HG02610 (cell line): Measurements from ENCODE around the gene RNU11.
"Not testable (repeated sequence)": the region's sequence is repeated elsewhere in the genome, so short reads cannot be mapped to it uniquely, and the experiment has no call there.

Source experiments
- ATAC-seq: cut with Tn5 transposase; IDR thresholded peaks from one replicate; pipeline ENCODE4 v1.9.1; 2021; ENCODE audit warnings: mild to moderate bottlenecking, moderate library complexity; ENCODE audit not compliant: unreplicated experiment

The RNU11 gene

GRCh38 chr1:28648474-28649198 lies at the start of gene RNU11:
RNU11 (plus strand) TSS chr1:28648600.
- ATAC-seq: peak; percentile 70

GRCh38 chr1:28601696-28602095 lies 46.7 kb upstream of the RNU11 start:
- ATAC-seq: no peak

- ATAC-seq: no peak
These were observed 45.6 kb upstream of the RNU11 start for GRCh38 chr1:28602536-28603439.

DNA sequence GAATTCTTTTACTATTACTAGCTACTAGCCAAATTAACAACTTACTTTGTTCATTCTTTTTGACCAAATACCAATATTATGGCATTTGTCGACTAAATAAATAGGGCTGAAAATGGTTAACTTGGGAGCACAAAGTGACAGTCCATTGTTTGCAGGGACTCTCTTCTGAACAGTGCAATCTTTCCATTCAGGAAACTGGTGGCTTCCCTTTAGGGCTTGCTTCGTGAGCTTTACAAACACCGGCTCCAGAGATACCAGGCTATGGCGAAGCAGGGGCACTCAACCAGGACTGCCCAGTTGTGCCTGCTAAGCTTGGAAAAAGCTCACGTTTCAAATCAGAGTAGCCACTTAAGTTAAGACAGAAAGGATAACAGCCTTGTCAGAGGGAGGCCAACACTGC lies 44.0 kb upstream of the RNU11 start:
- ATAC-seq: no peak

DNA sequence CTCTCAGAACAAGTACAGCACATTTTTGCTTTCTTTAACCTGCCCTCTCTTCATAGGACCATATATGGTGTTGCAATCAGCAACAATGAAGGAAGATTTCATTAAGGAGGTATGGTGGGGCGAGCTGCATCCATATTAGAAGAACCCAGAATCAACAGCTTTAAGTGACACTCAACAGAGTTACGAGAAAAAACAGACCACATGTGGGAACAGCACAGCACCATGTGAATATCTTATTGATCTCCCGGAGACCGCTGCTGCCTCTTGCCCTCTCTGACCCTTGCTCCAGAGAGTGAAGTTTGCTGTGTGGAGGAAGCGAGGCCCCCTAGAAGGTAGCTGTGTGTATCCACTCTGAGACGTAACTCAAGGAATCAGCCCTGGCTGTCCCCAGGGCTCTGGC lies 43.4 kb upstream of the RNU11 start:
- ATAC-seq: no peak

DNA sequence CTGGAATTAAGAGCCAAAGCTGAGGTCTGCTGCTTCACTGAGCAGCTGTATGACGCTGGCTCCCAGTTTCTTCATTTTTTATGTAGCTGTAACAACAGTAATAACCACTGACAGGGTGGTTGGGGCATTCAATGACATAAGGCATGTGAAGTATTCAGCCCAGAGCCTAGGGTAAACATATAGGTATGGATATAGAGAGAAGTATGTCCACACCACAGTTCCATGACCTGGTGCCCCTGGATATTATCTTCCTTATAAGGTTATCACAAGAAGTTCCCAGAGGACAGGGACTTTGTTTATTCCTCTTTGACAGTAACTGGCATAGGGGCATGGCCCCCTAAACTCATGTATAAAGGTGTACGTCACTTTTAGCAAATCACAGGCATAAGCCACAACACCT lies 41.6 kb upstream of the RNU11 start:
- ATAC-seq: no peak

DNA sequence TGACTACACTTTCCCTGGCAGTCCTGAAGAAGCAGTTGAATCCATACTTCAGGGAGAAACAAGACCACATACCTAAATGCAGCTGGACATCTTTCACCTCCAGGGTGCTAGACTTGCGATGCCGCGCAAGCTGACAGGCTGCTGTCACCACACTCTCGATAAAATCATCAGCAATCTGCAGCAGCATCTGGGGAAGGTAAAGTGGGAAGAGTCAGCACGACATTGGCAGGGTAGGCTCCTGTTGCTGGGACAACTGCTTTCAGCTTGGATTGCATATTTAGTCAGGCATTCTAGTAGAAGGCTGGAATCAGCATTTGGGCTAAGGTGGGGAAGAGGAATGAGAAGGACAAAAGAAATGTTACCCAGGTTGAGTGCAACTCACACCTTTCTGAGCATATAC lies 35.2 kb upstream of the RNU11 start:
- ATAC-seq: no peak

DNA sequence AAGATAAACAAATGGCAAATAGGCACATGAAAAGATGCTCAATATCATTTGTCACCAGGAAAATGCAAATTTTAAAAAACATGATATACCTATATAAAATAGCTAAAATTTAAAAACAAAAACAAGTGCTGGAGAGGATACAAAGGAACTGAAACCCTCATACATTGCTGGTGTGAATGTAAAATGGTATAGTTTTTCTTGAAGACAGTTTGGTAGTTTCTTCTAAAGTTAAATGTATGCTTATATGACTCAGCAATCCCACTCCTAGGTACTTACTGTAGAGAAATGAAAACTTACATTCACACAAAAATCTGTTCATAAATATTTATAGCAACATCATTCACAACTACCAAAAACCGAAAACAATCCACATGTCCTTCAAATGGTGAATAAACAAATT lies 16.7 kb upstream of the RNU11 start:
- no peak for ATAC-seq

DNA sequence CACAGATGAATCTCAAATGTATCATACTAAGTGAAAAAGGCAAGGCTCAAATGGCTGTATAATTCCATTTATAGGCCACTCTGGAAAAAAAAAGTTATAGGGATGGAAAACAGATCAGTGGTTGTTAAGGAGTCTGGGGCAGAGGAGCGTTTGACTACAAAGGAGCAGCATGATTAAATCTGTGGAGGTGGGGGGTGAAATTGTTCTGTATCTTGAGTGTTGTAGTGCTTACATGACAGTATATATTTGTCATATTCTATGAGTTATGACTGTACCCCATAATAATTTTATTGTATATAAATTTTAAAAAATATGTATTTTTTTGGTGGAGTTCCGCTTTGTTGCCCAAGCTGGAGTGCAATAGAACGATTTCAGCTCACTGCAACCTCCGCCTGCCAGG lies 15.8 kb upstream of the RNU11 start:
- no peak for ATAC-seq

- ATAC-seq: no peak
These were observed 7.6 kb upstream of the RNU11 start for GRCh38 chr1:28640766-28641165.

DNA sequence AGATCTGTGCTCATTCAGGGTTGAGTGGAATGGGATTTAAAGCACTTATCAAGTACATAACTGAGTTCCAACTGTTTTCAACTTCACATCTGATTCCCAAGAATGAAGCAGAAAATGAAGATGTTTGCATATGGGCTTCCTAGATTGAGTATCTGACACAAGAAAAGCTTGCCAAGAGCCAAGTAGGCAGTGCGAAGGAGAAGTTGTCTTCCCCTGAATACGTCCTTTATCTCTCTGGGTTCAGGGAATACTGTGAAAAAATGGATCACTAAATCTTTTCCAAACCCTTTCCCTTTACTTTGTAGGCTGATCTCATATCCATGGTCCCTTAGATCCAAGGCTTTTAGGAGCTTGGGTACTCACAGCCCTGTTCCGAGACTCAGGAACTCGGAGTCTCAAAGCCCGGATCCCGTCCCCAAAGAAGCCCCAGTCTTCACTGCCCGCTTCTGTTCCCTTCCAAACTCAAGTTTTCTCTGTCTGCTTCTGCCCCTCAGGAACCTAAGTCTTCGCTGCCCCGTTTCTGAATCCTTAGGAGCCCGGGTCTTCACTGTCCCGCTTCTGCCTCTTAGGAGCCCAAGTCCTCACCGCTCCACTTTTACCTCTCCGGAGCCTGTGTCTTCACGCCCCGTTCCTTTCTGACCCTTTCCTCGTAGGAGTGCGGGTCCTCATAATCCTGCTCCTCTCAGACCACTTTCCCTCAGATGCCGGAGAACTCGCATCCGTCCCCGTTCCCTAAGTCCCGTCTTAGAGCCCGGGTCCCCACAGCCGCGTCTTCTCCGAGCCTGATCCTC lies 6.1 kb upstream of the RNU11 start:
- ATAC-seq: no peak

DNA sequence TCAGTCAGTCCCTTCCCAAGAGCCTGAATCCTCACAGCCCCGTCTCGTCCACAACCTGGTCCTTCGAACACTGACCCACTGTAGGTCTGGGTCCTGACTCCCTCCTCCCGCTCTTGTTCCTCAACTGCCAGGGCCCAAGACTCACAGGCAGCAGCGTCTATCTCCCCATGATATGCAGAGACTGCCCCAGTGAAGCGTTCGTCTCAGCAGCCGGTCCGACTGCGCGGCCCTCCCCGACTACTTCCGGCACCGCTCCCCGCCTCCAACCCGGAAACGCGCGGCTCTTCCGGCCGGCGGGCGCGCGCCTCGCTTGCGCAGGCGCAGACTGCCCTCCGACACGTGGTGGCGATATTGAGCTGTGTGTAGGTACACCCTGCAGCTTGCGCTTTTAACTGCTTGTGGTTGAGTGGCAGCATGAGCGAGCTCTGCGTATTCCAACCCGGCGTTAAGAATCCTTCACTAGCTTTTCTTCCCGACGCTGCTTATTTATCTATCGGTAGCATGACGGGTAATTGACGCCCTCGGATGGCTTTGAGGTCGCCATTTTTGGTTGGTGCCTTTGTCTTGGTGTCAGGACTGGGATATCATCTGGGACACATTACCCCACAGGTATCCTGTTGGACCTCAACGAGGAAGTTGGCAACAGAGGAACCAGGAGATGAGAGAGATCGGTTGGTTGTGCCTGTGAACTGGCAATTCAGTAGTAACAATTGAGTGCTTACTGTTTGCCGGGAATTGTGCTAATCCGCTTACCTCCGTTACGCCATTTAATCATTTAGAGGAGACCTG lies 5.4 kb upstream of the RNU11 start, which contains the start of gene TAF12:
TAF12 (minus strand) TSS at position 221 of the 789 bp plus-strand sequence. CDS start 20,986 bp downstream, outside the sequence.
- peak; percentile 76 for ATAC-seq

GRCh38 chr1:28644494-28644893 lies 3.9 kb upstream of the RNU11 start:
- no peak for ATAC-seq

- ATAC-seq: not testable (repeated sequence)
These were observed 3.0 kb upstream of the RNU11 start for GRCh38 chr1:28645406-28645805.

- ATAC-seq: no peak
These were observed 2.4 kb upstream of the RNU11 start for GRCh38 chr1:28646040-28646439.

- ATAC-seq: peak; percentile 61
These were observed 359 bp upstream of the RNU11 start for GRCh38 chr1:28648008-28648473.

DNA sequence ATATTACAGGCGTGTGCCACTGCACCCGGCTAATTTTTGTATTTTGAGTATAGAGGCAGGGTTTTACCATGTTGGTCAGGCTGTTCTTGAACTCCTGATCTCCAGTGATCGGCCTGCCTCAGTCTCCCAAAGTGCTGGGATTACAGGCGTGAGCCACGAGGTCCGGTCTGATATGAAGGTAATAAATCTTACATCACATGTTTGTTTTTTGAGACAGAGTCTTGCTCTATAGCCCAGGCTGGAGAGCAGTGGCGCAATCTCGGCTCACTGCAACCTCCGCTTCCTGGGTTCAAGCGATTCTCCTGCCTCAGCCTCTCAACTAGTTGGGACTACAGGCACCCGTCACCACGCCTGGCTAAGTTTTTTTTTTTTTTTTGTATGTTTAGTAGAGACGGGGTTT lies 4.7 kb downstream of the RNU11 start:
- not testable (repeated sequence) for ATAC-seq

DNA sequence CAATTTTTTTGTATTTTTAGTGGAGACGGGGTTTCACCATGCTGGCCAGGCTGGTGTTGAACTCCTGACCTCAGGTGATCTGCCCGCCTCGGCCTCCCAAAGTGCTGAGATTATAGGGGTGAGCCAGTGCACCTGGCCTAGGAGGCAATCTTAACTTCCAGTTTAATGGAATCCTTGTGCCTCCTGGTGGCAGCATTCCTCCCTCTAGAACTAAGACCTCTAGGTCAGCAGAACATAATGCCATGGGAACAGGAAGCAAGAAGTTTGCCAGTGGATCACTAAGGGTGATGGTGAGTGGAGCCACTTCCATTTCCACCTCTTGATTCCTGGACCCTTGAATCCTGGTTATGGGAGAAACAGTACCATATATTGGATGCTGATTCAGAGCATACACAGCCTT lies 5.5 kb downstream of the RNU11 start:
- ATAC-seq: not testable (repeated sequence)

DNA sequence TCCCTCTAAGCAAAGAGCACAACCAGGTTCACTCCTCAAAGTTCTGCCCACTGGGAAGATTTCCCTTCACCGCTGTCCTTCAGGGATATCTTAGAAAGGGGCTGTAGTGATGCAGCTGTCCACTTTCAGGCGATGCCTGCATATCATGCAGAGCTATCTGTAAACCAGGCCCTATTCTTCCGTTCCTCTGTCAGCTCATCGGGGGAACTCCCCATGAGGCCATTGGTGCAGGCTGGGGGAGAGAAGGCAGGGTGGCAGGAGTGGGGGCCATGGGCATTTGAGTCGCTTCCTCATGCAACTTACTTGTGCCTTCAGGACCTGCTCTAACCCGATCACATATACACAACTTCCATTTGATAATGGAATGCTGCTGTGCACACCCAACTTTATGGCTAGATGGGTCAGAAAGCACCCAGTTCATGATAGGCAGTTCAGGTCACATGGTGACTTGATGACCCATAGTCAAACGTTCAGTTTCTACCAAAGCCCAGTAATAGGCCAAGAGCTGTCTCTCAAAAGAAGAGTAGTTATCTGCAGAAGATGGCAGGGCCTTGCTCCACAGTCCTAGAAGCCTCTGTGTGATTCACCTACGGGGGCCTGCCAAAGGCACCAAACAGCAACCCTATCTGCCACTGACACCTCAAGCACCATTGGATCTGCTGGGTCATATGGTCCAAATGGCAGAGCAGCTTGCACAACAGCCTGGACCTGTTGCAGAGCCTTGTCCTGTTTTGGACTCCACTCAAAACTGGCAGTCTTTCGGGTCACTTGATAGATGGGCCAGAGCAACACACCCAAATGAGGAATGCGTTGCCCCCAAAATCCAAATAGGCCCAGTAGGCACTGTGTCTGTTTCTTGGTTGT lies 7.3 kb downstream of the RNU11 start:
- ATAC-seq: not testable (repeated sequence)
